ENCODE results near the gene OAS2. TPM values are rescaled to one million over a fixed set of nuclear protein-coding genes. Genes with fewer than 3 reads are reported as not detected.

OAS2 gene
- total and polyA plus RNA-seq, 9 of the 15 experiments (the other 6 are each of a cell fraction or from before 2014, with no cell fraction given) = 0.13 to 0.85 TPM; not detected in 7

DNA sequence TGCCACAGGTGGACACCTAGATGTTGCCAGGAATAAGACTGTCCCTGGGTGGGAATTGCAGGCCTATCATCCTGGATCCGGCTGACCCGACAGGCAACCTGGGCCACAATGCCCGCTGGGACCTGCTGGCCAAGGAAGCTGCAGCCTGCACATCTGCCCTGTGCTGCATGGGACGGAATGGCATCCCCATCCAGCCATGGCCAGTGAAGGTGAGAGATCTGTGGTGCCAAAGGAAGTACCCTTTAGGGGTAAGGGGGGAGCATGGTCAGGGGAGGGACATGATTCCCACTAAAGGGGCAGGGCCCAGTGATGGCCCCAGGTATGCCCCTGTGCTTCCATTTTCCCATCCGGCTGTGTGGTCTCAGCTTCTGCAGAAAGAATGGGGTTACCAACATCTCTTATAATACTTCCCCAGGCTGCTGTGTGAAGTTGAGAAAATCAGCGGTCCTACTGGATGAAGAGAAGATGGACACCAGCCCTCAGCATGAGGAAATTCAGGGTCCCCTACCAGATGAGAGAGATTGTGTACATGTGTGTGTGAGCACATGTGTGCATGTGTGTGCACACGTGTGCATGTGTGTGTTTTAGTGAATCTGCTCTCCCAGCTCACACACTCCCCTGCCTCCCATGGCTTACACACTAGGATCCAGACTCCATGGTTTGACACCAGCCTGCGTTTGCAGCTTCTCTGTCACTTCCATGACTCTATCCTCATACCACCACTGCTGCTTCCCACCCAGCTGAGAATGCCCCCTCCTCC, 8.6 kb upstream of the OAS2 start:
- CTCF ChIA-PET (ENCODE audit: low intra/inter-chr PET ratio) = no interaction called here
- TF ChIP-seq FOXK1 (CRISPR knock-in tag; IDR thresholded peaks at IDR 0.05; ENCODE audit: borderline replicate concordance) (no peak), ZNF586 (CRISPR knock-in tag; conservative IDR thresholded peaks at IDR 0.05) (no peak)
- Histone ChIP-seq H3K4me2 (ENCODE audit: insufficient read depth, low read length) (no peak overlapping the region), H3K79me2 (ENCODE audit: control insufficient read depth, insufficient read depth, low read length) (no peaks in the 10 kb centered on the region), H3K4me1 (replicated peaks in 1 of 2; ENCODE audit: control insufficient read depth in 2 of 2, insufficient read depth in 2 of 2, low read length in 2 of 2) (no peaks in the 10 kb centered on the region), H3K9me1 (ENCODE audit: control insufficient read depth, insufficient read depth, low read length) (peaks cover 2% of the 10 kb centered on the region), H3K36me3 (ENCODE audit: control insufficient read depth, insufficient read depth, low read length) (no peaks in the 10 kb centered on the region), H3K9ac (ENCODE audit: insufficient read depth in 1 of 2, low read depth in 2 of 2, low read length in 2 of 2) (no peak overlapping the region), H3K4me3 (no peak overlapping the region), H2AFZ (ENCODE audit: low read depth, low read length) (no peak overlapping the region), H3K27ac (ENCODE audit: extremely low read depth, low read depth, low read length) (no peak overlapping the region), H3K9me3 (replicated peaks; ENCODE audit: control insufficient read depth, insufficient read depth, low read depth, low read length) (no peaks in the 10 kb centered on the region), H3K27me3 (ENCODE audit: control insufficient read depth in 2 of 2, insufficient read depth in 2 of 2, low read length in 2 of 2) (peaks cover 0 to 33% of the 10 kb centered on the region in 2 experiments; a peak in 2 of 5 replicates), H4K20me1 (replicated peaks; ENCODE audit: control insufficient read depth, insufficient read depth, low read length) (no peaks in the 10 kb centered on the region)
- DNase-seq (ENCODE audit: extremely low read depth in 1 of 4, low spot score in 3 of 4) (no peak), FAIRE-seq (no peak), ATAC-seq (no peak)
- 0% methylated on average over 8 of the region's 8 CpGs for WGBS (ENCODE audit: insufficient coverage, low coverage, missing lambda C conversion rate)
- no TSS peak for BruUV-seq (replicated peaks)
- intact Hi-C loops (cut with micrococcal nuclease) (no loop called here), in situ Hi-C loops (cut with MboI) (no loop called here)
- POLR2A ChIA-PET = no interaction called here

DNA sequence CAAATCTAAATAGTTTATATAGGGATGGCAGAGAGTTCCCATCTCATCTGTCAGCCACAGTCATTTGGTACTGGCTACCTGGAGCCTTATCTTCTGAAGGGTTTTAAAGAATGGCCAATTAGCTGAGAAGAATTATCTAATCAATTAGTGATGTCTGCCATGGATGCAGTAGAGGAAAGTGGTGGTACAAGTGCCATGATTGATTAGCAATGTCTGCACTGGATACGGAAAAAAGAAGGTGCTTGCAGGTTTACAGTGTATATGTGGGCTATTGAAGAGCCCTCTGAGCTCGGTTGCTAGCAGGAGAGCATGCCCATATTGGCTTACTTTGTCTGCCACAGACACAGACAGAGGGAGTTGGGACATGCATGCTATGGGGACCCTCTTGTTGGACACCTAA, 7.9 kb upstream of the OAS2 start:
- no peak for ATAC-seq
- intact Hi-C loops (cut with micrococcal nuclease) = no loop called here

More for the DNA sequence above, 7.9 kb upstream of the OAS2 start:
- POLR2A ChIA-PET = no interaction called here
- in situ Hi-C loops (cut with MboI) = no loop called here
- H3K9me3 ChIP-seq (replicated peaks; ENCODE audit: control insufficient read depth, insufficient read depth, low read depth, low read length) = no peaks in the 10 kb centered on the region
- CTCF ChIA-PET (ENCODE audit: low intra/inter-chr PET ratio) = no interaction called here
- no TSS peak for BruUV-seq (replicated peaks)
- no peaks in the 10 kb centered on the region for H3K4me1 ChIP-seq (replicated peaks in 1 of 2; ENCODE audit: control insufficient read depth in 2 of 2, insufficient read depth in 2 of 2, low read length in 2 of 2)
- H3K9me1 ChIP-seq (ENCODE audit: control insufficient read depth, insufficient read depth, low read length) = peaks cover 2% of the 10 kb centered on the region
- no peak for FAIRE-seq
- no peaks in the 10 kb centered on the region for H4K20me1 ChIP-seq (replicated peaks; ENCODE audit: control insufficient read depth, insufficient read depth, low read length)
- H3K9ac ChIP-seq (ENCODE audit: insufficient read depth in 1 of 2, low read depth in 2 of 2, low read length in 2 of 2) = no peak overlapping the region
- H3K4me2 ChIP-seq (ENCODE audit: insufficient read depth, low read length) = no peak overlapping the region
- no peak overlapping the region for H3K27ac ChIP-seq (ENCODE audit: extremely low read depth, low read depth, low read length)
- H3K4me3 ChIP-seq = no peak overlapping the region
- DNase-seq (ENCODE audit: extremely low read depth in 1 of 4, low spot score in 3 of 4) = no peak
- H2AFZ ChIP-seq (ENCODE audit: low read depth, low read length) = no peak overlapping the region
- 0% methylated on average over 2 of the region's 2 CpGs for WGBS (ENCODE audit: insufficient coverage, low coverage, missing lambda C conversion rate)
- TF ChIP-seq HEY1 (CRISPR knock-in tag; IDR thresholded peaks at IDR 0.05; ENCODE audit: borderline replicate concordance) = no peak
- 0 out of 2 replicates have a peak, but pooled peaks have one; percentile 47 for TF ChIP-seq ZBTB17 (CRISPR knock-in tag; IDR thresholded peaks at IDR 0.05)
- TF ChIP-seq, protein P1, sequence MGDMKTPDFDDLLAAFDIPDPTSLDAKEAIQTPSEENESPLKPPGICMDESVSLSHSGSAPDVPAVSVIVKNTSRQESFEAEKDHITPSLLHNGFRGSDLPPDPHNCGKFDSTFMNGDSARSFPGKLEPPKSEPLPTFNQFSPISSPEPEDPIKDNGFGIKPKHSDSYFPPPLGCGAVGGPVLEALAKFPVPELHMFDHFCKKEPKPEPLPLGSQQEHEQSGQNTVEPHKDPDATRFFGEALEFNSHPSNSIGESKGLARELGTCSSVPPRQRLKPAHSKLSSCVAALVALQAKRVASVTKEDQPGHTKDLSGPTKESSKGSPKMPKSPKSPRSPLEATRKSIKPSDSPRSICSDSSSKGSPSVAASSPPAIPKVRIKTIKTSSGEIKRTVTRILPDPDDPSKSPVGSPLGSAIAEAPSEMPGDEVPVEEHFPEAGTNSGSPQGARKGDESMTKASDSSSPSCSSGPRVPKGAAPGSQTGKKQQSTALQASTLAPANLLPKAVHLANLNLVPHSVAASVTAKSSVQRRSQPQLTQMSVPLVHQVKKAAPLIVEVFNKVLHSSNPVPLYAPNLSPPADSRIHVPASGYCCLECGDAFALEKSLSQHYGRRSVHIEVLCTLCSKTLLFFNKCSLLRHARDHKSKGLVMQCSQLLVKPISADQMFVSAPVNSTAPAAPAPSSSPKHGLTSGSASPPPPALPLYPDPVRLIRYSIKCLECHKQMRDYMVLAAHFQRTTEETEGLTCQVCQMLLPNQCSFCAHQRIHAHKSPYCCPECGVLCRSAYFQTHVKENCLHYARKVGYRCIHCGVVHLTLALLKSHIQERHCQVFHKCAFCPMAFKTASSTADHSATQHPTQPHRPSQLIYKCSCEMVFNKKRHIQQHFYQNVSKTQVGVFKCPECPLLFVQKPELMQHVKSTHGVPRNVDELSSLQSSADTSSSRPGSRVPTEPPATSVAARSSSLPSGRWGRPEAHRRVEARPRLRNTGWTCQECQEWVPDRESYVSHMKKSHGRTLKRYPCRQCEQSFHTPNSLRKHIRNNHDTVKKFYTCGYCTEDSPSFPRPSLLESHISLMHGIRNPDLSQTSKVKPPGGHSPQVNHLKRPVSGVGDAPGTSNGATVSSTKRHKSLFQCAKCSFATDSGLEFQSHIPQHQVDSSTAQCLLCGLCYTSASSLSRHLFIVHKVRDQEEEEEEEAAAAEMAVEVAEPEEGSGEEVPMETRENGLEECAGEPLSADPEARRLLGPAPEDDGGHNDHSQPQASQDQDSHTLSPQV (IDR thresholded peaks at IDR 0.05) = no peak
- peak; percentile 89 for TF ChIP-seq ZNF23 (CRISPR knock-in tag; IDR thresholded peaks at IDR 0.05)
- H3K36me3 ChIP-seq (ENCODE audit: control insufficient read depth, insufficient read depth, low read length) = no peaks in the 10 kb centered on the region
- H3K27me3 ChIP-seq (ENCODE audit: control insufficient read depth in 2 of 2, insufficient read depth in 2 of 2, low read length in 2 of 2) = peaks cover 0 to 40% of the 10 kb centered on the region in 2 experiments; a peak in 2 of 5 replicates
- no peaks in the 10 kb centered on the region for H3K79me2 ChIP-seq (ENCODE audit: control insufficient read depth, insufficient read depth, low read length)
